Nephron progenitor cell (in vitro differentiated cells): ENCODE data around the gene PLIN1.

Experiments
- DNase-seq: peaks from one replicate; pipeline ENCODE4 v3.0.0; 2021
- H3K27ac Mint-ChIP-seq: 2 replicates; pipeline ENCODE4 v1.8.0; 2021; ENCODE audit warnings: mild to moderate bottlenecking, moderate library complexity, mixed read lengths
- H3K27me3 Mint-ChIP-seq: 2 replicates; pipeline ENCODE4 v1.8.0; 2021; ENCODE audit warnings: mild to moderate bottlenecking, low read depth, mixed read lengths; ENCODE audit not compliant: poor library complexity
- H3K36me3 Mint-ChIP-seq: 2 replicates; pipeline ENCODE4 v1.8.0; 2021; ENCODE audit warnings: low read depth, mixed read lengths
- H3K4me1 Mint-ChIP-seq: 2 replicates; pipeline ENCODE4 v1.8.0; 2021; ENCODE audit warnings: mixed read lengths
- H3K4me3 Mint-ChIP-seq: 2 replicates; pipeline ENCODE4 v1.8.0; 2021; ENCODE audit warnings: mild to moderate bottlenecking, moderate library complexity, mixed read lengths
- H3K9me3 Mint-ChIP-seq: 2 replicates; pipeline ENCODE4 v1.8.0; 2021; ENCODE audit warnings: mild to moderate bottlenecking, moderate library complexity, mixed read lengths
- CTCF ChIP-seq: fragments of 200-600 bp; sonication (generic); IDR thresholded peaks from 2 replicates; pipeline ENCODE4 v1.5.0; 2021; ENCODE audit warnings: antibody characterized with exemption

The PLIN1 gene

GRCh38 chr15:89648106-89649012 is 30.8 kb downstream of the PLIN1 start:
- no peak overlapping the region for H3K27ac Mint-ChIP-seq
- H3K9me3 Mint-ChIP-seq = no peaks in the 10 kb centered on the region
- peaks cover 5% of the 10 kb centered on the region for H3K4me1 Mint-ChIP-seq
- DNase-seq = no peak
- no peak for TF ChIP-seq CTCF
- H3K4me3 Mint-ChIP-seq = no peak overlapping the region
- peaks cover 3% of the 10 kb centered on the region for H3K27me3 Mint-ChIP-seq
- peaks cover 49% of the 10 kb centered on the region for H3K36me3 Mint-ChIP-seq

- Mint-ChIP-seq H3K9me3 (no peaks in the 10 kb centered on the region), H3K27ac (peak overlapping the region; percentile 71), H3K27me3 (peaks cover 3% of the 10 kb centered on the region), H3K4me1 (no peaks in the 10 kb centered on the region), H3K36me3 (peaks cover 58% of the 10 kb centered on the region), H3K4me3 (no peak overlapping the region)
- peak; percentile 86 for TF ChIP-seq CTCF
- DNase-seq = peak; percentile 95
These were observed 31.8 kb downstream of the PLIN1 start for GRCh38 chr15:89647191-89647851.

GRCh38 chr15:89646416-89647141 is 32.6 kb downstream of the PLIN1 start:
- Mint-ChIP-seq H3K4me3 (no peak overlapping the region), H3K9me3 (no peaks in the 10 kb centered on the region), H3K36me3 (peaks cover 54% of the 10 kb centered on the region), H3K27ac (no peak overlapping the region), H3K4me1 (no peaks in the 10 kb centered on the region), H3K27me3 (peaks cover 3% of the 10 kb centered on the region)
- TF ChIP-seq CTCF = no peak
- DNase-seq = no peak

- no peak for TF ChIP-seq CTCF
- Mint-ChIP-seq H3K9me3 (peaks cover 3% of the 10 kb centered on the region), H3K27ac (no peak overlapping the region), H3K27me3 (peaks cover 5% of the 10 kb centered on the region), H3K4me3 (no peak overlapping the region), H3K36me3 (peaks cover 59% of the 10 kb centered on the region), H3K4me1 (no peaks in the 10 kb centered on the region)
- no peak for DNase-seq
These were observed 33.5 kb downstream of the PLIN1 start for GRCh38 chr15:89645680-89646079.

GRCh38 chr15:89642106-89642505 is 37.1 kb downstream of the PLIN1 start:
- TF ChIP-seq CTCF = no peak
- Mint-ChIP-seq H3K9me3 (peaks cover 11% of the 10 kb centered on the region), H3K27ac (no peak overlapping the region), H3K4me1 (no peaks in the 10 kb centered on the region), H3K4me3 (no peak overlapping the region), H3K27me3 (peaks cover 3% of the 10 kb centered on the region), H3K36me3 (peaks cover 61% of the 10 kb centered on the region)
- DNase-seq = no peak
